HG03378 (cell line): ENCODE results near the gene KLF2.
"Not testable (repeated sequence)": the region's sequence is repeated elsewhere in the genome, so short reads cannot be mapped to it uniquely, and the experiment has no call there.

Experiments used
- ATAC-seq: cut with Tn5 transposase; IDR thresholded peaks from one replicate; pipeline ENCODE4 v1.9.1; 2021; ENCODE audit warnings: mild to moderate bottlenecking, moderate library complexity; ENCODE audit not compliant: unreplicated experiment

The KLF2 gene

DNA sequence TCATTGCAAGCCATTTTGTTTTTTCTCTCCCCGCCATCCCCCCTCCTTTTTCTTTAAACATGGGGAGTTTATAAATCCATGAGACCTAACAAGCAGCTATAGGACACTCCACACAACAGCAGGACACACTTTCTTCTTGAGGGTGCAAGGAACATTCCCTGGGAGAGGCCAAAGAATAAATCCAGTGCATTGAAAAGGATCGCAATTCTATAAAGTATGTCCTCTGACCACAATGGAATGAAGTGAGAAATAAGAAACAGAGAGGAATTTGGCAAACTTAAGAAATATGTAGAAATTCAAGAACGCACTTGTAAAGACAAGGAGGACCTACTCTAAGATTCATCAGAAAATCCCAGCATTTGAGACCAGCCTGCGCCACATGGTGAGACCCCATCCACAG lies 11.9 kb downstream of the KLF2 start:
- no peak for ATAC-seq

- ATAC-seq, result no peak
These were observed 13.3 kb downstream of the KLF2 start for GRCh38 chr19:16337809-16338469.

DNA sequence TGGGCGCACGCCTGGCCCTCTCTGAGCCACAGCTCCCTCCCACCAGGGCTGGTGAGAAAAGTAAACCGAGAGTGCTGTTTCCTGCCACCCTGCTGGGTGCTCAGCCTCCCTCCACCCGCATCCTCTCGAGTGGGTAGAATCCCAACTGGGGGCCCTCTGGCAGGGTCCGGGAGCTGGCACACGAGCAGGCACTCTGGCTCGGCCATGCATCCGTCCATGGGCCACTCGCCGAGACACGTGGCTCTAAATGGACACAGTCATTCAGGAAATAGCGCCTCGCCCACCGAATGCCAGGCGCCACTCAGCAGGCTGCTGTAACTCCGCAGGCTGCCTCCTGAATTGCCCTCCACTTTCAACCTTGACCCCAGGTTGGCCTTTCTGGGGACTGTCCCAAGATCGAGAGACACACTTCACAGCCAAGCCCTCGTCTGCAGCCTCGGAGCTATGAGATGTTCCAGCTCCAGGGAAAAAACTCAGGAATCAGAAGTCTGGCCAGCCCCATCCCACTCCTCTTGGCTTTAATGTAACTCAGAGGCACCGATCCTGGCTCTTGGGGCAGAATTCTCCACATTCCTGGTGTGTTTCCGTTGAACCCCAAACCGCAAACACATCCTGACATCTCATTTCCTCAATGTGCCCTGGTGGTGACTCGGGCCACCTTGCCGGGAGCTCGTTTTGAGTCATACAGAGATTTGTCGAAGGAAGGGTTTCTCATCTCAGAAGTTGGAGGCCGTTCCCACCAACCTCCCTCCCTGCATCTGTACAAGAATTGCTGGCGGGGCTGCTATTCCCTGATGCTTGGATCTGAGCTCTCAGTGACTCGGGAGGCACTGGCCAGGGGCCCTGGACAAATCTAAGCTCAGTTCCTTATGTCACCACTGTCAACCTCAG lies 14.1 kb downstream of the KLF2 start:
- no peak for ATAC-seq

DNA sequence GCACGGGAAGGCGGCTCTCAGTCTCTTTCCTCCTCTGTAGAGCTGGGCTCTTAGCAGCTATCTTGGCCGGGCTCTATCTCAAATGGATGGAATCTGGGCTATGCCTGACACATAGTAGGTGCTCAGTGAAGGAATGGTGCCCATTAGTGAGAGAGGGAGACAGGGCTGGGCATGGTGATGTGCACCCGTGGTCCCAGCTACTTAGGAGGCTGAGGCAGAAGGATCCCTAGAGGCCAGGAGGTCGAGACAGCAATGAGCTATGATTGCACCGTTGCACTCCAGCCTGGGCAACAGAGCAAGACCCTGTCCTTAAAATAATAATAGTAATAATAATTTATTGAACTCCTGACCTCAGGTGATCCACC lies 14.7 kb downstream of the KLF2 start:
- no peak for ATAC-seq

DNA sequence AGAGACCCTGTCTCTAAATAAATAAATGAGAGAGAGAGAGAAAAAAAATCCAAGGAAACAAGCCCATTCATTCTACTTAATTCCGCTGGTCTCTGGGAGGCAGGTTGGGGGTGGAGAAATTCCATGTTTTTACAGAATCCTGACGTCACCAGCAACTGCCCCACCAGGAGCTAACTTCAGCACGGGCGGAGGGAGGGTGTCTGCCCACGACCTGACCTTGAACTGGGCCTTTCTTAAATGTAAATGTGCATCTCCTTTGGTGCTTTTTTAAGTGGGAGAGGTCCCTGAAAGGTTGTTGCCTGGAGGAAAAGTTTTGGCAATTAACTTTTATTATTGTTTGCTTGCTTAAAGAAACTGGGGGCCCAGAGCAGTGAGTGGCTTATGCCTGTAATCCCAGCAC lies 15.5 kb downstream of the KLF2 start:
- no peak for ATAC-seq

- no peak for ATAC-seq
These were observed 16.0 kb downstream of the KLF2 start for GRCh38 chr19:16340654-16341053.

DNA sequence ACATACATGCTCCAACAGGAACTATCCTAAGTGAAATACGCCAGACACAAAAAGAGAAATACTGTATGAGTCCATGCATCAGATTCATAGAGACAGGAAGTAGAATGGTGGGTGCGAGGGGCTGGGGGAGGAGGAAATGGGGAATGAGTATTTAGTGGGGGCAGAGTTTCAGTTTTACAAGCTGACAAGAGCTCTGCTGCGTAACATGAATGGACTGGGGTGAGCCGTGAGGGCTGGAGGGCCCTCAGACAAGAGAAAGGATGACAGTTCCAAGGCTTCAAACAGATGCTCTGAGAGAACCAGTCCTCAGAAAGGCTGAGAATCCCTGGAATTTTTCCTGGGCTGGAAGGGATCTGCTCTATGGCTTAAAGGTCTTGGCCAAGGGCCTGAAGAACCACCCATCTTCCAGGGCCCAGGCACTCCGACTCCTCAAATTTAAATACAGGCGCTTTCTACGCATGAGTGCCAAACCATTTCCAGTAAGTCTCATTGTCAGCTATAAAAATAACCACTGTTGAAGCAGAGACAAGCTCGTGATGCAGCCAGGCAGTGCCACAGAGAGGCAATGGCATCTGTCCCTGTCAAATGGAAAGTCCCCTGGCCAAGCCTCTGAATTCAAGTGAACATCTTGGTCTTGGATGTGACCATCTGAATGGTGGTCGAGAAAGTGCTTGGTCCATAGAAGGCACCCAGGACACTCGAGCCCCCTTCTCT lies 17.5 kb downstream of the KLF2 start:
- ATAC-seq, result peak; percentile 56

DNA sequence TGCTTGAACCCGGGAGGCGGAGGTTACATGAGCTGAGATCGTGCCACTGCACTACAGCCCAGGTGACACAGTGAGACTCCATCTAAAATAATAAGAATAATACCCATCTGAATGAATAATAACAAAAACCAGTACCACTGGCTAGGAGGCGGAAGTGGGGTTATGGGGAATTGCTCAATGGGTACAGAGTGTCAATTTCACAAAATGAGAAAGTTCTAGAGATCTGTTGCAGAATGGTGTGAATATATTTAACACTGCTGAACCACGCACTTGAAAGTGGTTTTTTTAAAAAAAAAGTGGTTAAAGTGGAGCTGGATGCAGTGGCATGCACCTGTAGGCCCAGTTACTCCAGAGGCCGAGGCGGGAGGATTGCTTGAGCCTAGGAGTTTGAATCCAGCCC lies 18.5 kb downstream of the KLF2 start:
- ATAC-seq, result no peak

DNA sequence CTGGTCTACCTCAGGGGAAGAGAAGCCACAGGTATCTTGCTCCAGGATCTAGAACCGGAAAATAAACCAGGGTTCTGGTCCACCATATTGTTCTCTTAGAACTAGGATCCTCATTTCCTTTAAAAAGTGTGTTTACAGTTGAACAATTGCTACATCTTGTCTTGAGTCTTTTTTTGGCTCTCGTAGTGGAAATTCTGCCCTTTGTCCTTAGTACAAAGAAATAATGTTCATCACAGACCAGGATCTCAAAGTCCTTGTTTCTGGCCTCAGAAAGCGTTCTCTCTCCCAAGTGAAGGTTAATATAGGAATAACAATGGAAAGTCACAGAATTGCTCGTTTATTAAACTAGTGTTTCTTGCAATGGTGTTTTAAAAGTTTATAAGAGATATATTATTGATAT lies 20.8 kb downstream of the KLF2 start:
- ATAC-seq, result no peak

DNA sequence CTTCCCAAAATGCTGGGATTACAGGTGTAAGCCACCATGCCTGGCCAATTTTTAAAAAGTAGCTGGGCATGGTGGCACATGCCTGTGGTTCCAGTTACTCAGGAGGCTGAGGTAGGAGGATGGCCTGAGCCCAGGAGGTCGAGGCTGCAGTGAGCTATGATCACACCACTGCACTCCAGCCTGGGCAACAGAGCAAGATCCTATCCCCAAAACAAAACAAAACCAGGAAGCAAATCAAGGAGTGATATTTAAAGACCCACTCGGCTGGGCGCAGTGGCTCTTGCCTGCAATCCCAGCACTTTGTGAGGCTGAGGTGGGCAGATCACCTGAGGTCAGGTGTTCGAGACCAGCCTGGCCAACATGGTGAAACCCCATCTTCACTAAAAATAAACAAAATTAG lies 22.5 kb downstream of the KLF2 start:
- not testable (repeated sequence) for ATAC-seq

DNA sequence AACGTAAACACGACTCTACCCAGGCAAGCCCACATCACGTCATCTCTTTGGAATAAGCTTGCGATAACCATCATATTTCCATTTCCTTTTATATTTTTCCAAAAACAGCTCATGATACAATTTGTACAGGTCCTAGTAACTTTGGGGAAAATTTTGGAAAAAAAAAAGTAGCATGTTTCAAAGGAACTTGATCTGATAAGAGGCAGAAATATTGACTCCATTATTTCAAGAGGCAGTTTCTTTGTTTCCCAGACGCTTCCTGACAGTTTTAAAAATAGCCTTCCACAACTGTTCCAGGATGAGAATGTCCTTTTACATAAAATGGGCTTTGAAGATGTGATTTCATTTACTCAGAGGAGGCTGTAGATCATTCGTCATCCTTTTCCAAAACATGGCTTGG lies 23.1 kb downstream of the KLF2 start:
- ATAC-seq, result no peak

GRCh38 chr19:16349551-16350152 lies 25.0 kb downstream of the KLF2 start:
- ATAC-seq, result no peak

DNA sequence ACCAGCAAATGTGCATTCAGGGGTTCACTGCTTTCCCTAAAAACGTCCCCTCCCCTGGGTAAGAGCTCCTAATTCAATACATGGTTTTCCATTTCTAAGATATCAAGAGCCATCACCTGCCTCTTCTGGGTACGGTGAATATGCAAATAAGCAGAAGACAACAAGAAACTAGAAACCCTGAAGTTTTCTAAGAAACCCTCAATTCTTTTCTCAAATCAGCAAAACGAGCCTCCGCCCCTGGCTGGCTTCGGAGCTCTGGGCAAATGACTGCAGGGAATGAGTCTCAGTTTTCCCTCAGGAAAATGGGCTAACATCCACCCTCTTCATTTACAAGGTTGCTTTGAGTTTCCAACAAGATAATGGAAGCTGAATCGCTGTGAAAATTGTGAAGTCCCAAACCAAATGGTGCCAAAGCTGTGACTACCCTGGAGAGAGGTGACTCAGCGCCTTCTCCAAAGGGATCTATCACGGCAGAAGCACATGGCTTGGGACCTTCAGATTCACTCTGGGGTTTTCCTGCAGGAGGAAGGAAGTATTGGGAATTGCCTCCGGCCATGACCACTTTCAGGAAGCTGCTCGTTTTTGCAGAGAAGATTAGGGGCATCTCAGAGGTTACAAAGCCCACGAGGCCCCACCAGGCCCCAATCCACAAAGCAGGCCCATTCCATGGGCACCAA lies 26.6 kb downstream of the KLF2 start:
- no peak for ATAC-seq

DNA sequence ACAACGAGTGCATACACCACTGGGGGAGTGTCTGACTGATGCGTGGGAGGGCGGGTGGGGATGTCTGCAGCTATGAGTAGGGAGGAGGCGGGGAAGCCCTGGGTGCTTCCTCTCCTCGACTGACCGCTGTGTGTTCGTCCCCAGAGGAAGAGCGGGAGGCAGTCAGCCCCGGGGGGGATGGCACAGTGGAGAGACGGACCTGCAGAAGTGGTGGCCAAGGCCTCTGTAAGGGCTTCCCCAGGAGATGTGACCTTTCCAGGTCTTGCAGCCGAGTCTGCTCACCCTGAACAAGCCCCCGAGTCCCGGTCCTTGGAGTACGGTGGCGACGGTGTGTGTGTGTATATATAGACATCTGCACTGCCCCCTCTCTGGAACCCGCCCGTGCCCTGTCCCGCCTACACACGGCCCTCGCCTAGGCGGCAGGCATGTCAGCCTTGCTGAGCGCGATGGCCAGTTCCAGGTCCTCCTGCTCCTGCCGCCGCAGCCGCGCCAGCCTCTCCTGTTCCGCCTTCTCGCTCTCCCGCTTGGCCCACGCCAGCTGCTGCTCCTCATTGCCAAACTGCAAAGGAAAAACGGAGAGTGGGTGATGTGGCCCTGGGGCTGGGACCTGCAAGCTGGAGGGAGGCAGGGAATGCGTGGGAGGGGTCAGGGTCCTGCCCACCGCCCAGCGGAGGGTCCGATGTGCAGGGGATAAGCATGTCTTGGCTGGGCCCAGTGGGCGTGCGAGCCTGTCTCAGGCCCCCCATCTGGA lies 30.8 kb downstream of the KLF2 start:
- no peak for ATAC-seq

DNA sequence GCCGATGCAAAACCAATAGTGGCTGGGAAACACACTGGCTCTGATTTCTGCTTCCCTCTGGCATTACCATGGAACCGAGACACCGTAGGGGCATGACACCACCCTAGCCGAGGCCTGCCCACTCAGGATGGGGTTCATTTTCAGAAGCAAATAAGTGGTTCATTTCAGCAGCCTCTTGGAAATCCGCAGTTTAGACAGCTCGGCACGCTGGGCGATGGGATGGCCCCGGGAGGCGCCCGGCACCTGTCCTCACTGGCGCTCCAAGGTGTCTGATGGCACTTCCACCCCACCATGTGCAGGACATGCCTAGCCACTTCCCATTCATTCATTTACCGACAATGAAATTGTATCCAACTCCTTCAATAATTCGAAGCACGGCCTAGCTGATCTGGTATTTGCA lies 33.8 kb downstream of the KLF2 start:
- no peak for ATAC-seq

GRCh38 chr19:16359074-16359473 lies 34.4 kb downstream of the KLF2 start:
- ATAC-seq, result no peak

DNA sequence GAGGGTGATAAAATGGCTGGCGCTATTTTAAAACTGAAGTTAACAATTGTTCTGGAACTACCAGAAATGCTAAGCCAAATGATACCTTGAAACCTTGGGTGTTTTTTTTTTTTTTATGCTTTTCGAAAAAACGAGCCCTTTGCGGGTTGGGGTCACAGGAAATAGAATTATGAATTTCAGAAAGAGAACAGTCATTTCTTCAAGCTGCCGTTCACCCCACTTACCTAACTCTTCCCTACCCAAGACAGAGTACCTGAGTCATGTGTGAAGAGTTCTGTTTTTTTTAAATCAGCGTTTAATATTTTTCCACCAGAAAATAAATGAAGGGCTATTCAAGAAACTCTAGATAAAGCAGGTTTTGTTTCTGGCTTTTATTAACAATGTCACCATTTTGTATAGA lies 35.3 kb downstream of the KLF2 start:
- no peak for ATAC-seq

DNA sequence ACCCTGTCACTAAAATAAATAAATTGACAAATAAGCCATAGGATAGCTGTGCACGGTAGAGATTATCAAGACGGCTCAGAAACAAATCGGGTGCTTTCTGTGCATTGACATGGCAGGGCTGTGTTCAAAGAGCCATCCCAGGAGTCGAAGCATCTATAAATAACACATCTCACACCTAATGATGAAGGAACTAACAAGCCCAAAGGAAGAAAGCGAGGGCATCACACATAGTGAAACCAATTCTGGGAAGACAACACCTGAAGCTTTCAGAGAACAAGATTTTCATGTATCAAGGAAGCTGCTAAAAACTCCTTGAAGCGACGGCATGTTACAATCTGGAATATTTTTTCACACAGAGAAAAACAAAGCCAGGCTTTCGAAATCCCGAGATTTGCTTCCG lies 36.1 kb downstream of the KLF2 start:
- ATAC-seq, result no peak

- no peak for ATAC-seq
These were observed 36.6 kb downstream of the KLF2 start for GRCh38 chr19:16361254-16361653.

GRCh38 chr19:16361926-16362325 lies 37.3 kb downstream of the KLF2 start:
- no peak for ATAC-seq
